ENCODE measurements around the gene LRRN4. TPM values are rescaled to one million over a fixed set of nuclear protein-coding genes. Genes with fewer than 3 reads are reported as not detected.

LRRN4 gene
- total RNA-seq, 1 experiment from 2014 or later = 0.10 TPM

GRCh38 chr20:5996765-5997164 lies 57.1 kb downstream of the LRRN4 start:
- TF ChIP-seq ZNF274 (IDR thresholded peaks at IDR 0.05; ENCODE audit: low read depth, low read length) = no peak
- no peak for TF ChIP-seq POLR2A (IDR thresholded peaks at IDR 0.05; ENCODE audit: borderline replicate concordance, extremely low read depth, insufficient read depth, insufficient read length)
- no peak for TF ChIP-seq CBX3 (IDR thresholded peaks at IDR 0.05; ENCODE audit: low read depth)
- no peak for TF ChIP-seq FOSL1 (IDR thresholded peaks at IDR 0.05; ENCODE audit: low read depth)
- Histone ChIP-seq H3K9me2 (ENCODE audit: insufficient read depth) (no peaks in the 10 kb centered on the region), H3K4me2 (ENCODE audit: low read length) (no peak overlapping the region), H4K20me1 (ENCODE audit: insufficient read depth) (no peaks in the 10 kb centered on the region), H3K36me3 (ENCODE audit: control insufficient read depth in 1 of 2, insufficient read depth in 2 of 2, low read length in 2 of 2) (peaks cover 22 to 31% of the 10 kb centered on the region in 2 experiments), H3K27ac (ENCODE audit: low read depth, low read length) (no peak overlapping the region), H3K9ac (ENCODE audit: low read length) (no peak overlapping the region), H3K9me3 (ENCODE audit: control insufficient read depth in 1 of 2, insufficient read depth in 1 of 2, low read depth in 1 of 2, low read length in 2 of 2) (no peaks in the 10 kb centered on the region), H3K4me1 (ENCODE audit: control insufficient read depth in 1 of 2, insufficient read depth in 2 of 2, low read length in 2 of 2) (no peaks in the 10 kb centered on the region), H3K79me2 (ENCODE audit: insufficient read depth, low read length) (no peaks in the 10 kb centered on the region), H3K4me3 (replicated peaks in 1 of 2; ENCODE audit: low read depth in 1 of 2, low read length in 2 of 2) (no peak overlapping the region), H2AFZ (ENCODE audit: low read depth, low read length, poor library complexity, severe bottlenecking) (no peak overlapping the region), H3K27me3 (ENCODE audit: insufficient read depth, low read length) (no peaks in the 10 kb centered on the region)
- intact Hi-C loops (cut with micrococcal nuclease) = no loop called here
- ChIA-PET RAD21 (ENCODE audit: low non-redundant PET in 1 of 2, low total read pairs in 2 of 2, uncharacterized antibody in 2 of 2, unreplicated experiment in 2 of 2) (no interaction called here), CTCF (no interaction called here), POLR2A (interaction anchor here (0.6 kb wide), 1 partner anchor 8 kb away, joined by 3 read pairs; no protein-coding TSS in a partner anchor)
- ATAC-seq (peak; percentile 44; the same call in 1 of the 2 replicates), DNase-seq (ENCODE audit: low read depth, low spot score) (no peak)
- BruUV-seq (replicated peaks) = no TSS peak

- POLR2A ChIA-PET = no interaction called here
- Histone ChIP-seq H3K9me3 (ENCODE audit: control insufficient read depth in 1 of 2, insufficient read depth in 1 of 2, low read depth in 1 of 2, low read length in 2 of 2) (no peaks in the 10 kb centered on the region), H3K9me2 (ENCODE audit: insufficient read depth) (no peaks in the 10 kb centered on the region), H2AFZ (ENCODE audit: low read depth, low read length, poor library complexity, severe bottlenecking) (no peak overlapping the region), H3K27ac (ENCODE audit: low read depth, low read length) (no peak overlapping the region), H4K20me1 (ENCODE audit: insufficient read depth) (no peaks in the 10 kb centered on the region), H3K27me3 (ENCODE audit: insufficient read depth, low read length) (no peaks in the 10 kb centered on the region), H3K36me3 (ENCODE audit: control insufficient read depth in 1 of 2, insufficient read depth in 2 of 2, low read length in 2 of 2) (peaks cover 30% of the 10 kb centered on the region in 2 experiments), H3K79me2 (ENCODE audit: insufficient read depth, low read length) (no peaks in the 10 kb centered on the region), H3K4me2 (ENCODE audit: low read length) (no peak overlapping the region), H3K9ac (ENCODE audit: low read length) (no peak overlapping the region), H3K4me1 (ENCODE audit: control insufficient read depth in 1 of 2, insufficient read depth in 2 of 2, low read length in 2 of 2) (no peaks in the 10 kb centered on the region), H3K4me3 (replicated peaks in 1 of 2; ENCODE audit: low read depth in 1 of 2, low read length in 2 of 2) (no peak overlapping the region)
- no TSS peak for BruUV-seq (replicated peaks)
- DNase-seq (ENCODE audit: low read depth, low spot score) (no peak), ATAC-seq (no peak)
- CTCF ChIA-PET = interaction anchor here (1.0 kb wide), 1 partner anchor 10 kb away, joined by 3 read pairs; no protein-coding TSS in a partner anchor
- intact Hi-C loops (cut with micrococcal nuclease) = no loop called here
- RAD21 ChIA-PET (ENCODE audit: low non-redundant PET in 1 of 2, low total read pairs in 2 of 2, uncharacterized antibody in 2 of 2, unreplicated experiment in 2 of 2) = no interaction called here
- TF ChIP-seq YY1 (IDR thresholded peaks at IDR 0.05; ENCODE audit: extremely low read depth, insufficient replicate concordance, low read depth, low read length) = no peak
- no peak for TF ChIP-seq EGR1 (IDR thresholded peaks at IDR 0.05; ENCODE audit: low read depth)
- no peak for TF ChIP-seq EZH2phosphoT487 (IDR thresholded peaks at IDR 0.05; ENCODE audit: borderline replicate concordance)
- TF ChIP-seq EZH2 (IDR thresholded peaks at IDR 0.05) = no peak
- TF ChIP-seq CTCF (IDR thresholded peaks at IDR 0.05 in 2 of 3, conservative IDR thresholded peaks at IDR 0.05 in 1 of 3; ENCODE audit: borderline replicate concordance in 1 of 3, insufficient read depth in 1 of 3, low read depth in 2 of 3, low read length in 2 of 3) = no peak
- no peak for TF ChIP-seq ATF3 (IDR thresholded peaks at IDR 0.05)
- no peak for TF ChIP-seq POLR2AphosphoS5 (IDR thresholded peaks at IDR 0.05; ENCODE audit: low read depth, low read length)
- no peak for TF ChIP-seq SIN3A (IDR thresholded peaks at IDR 0.05; ENCODE audit: low read depth)
- no peak for TF ChIP-seq FOSL1 (IDR thresholded peaks at IDR 0.05; ENCODE audit: low read depth)
- no peak for TF ChIP-seq CEBPB (IDR thresholded peaks at IDR 0.05; ENCODE audit: low read depth)
- TF ChIP-seq ELF1 (IDR thresholded peaks at IDR 0.05; ENCODE audit: borderline replicate concordance, low read depth) = no peak
- no peak for TF ChIP-seq ZNF274 (IDR thresholded peaks at IDR 0.05; ENCODE audit: low read depth, low read length)
- TF ChIP-seq CBX3 (IDR thresholded peaks at IDR 0.05; ENCODE audit: low read depth) = no peak
- no peak for TF ChIP-seq POLR2A (IDR thresholded peaks at IDR 0.05; ENCODE audit: borderline replicate concordance, extremely low read depth, insufficient read depth, insufficient read length)
- TF ChIP-seq TCF7L2 (IDR thresholded peaks at IDR 0.05; ENCODE audit: borderline replicate concordance, extremely low read depth, insufficient read depth, insufficient read length) = no peak
- no peak for TF ChIP-seq RAD21 (IDR thresholded peaks at IDR 0.05; ENCODE audit: low read depth)
- TF ChIP-seq SRF (IDR thresholded peaks at IDR 0.05; ENCODE audit: low read depth) = no peak
- TF ChIP-seq MAX (IDR thresholded peaks at IDR 0.05) = no peak
Observed at GRCh38 chr20:5991623-5992441, 62.0 kb downstream of the LRRN4 start.

Data from HCT116 (cell line).